MM.1S (cell line): Measurements from ENCODE around the gene VSTM2L.
"Not testable (repeated sequence)": the region's sequence is repeated elsewhere in the genome, so short reads cannot be mapped to it uniquely, and the experiment has no call there.

ENCODE experiments used
- DNase-seq: peaks from one replicate; pipeline ENCODE4 v3.0.0-alpha.2; 2015
- H2AFZ ChIP-seq: fragments of 300-600 bp; sonication (generic); 2 replicates; pipeline ENCODE4 v1.6.0; 2016; ENCODE audit warnings: antibody characterized with exemption, low read length
- H3F3A ChIP-seq: fragments of 300-600 bp; sonication (generic); 2 replicates; pipeline ENCODE4 v1.6.1; 2016; ENCODE audit warnings: mild to moderate bottlenecking, antibody characterized with exemption, low read length, moderate library complexity, mixed read lengths; ENCODE audit not compliant: insufficient read depth
- H3K27ac ChIP-seq: fragments of 300-600 bp; sonication (generic); 2 replicates; pipeline ENCODE4 v1.5.1; 2016; ENCODE audit warnings: mild to moderate bottlenecking, low read length
- H3K27me3 ChIP-seq: fragments of 300-600 bp; sonication (generic); replicated peaks from 2 replicates; pipeline ENCODE4 v1.6.0; 2016; ENCODE audit warnings: low read length; ENCODE audit not compliant: insufficient read depth
- H3K36me3 ChIP-seq: fragments of 300-600 bp; sonication (generic); replicated peaks from 2 replicates; pipeline ENCODE4 v1.6.1; 2016; ENCODE audit warnings: mild to moderate bottlenecking, low read length, mixed read lengths; ENCODE audit not compliant: insufficient read depth
- H3K4me1 ChIP-seq: fragments of 300-600 bp; sonication (generic); 2 replicates; pipeline ENCODE4 v1.6.1; 2016; ENCODE audit warnings: low read length, mixed read lengths
- H3K4me2 ChIP-seq: fragments of 300-600 bp; sonication (generic); 2 replicates; pipeline ENCODE4 v1.6.0; 2016; ENCODE audit warnings: low read depth, low read length
- H3K4me3 ChIP-seq: fragments of 300-600 bp; sonication (generic); 2 replicates; pipeline ENCODE4 v1.5.1; 2016; ENCODE audit warnings: low read length, mixed read lengths
- H3K79me2 ChIP-seq: fragments of 300-600 bp; sonication (generic); 2 replicates; pipeline ENCODE4 v1.6.1; 2016; ENCODE audit warnings: mixed run types, low read length, mixed read lengths
- H3K9ac ChIP-seq: fragments of 300-600 bp; sonication (generic); 2 replicates; pipeline ENCODE4 v1.6.1; 2016; ENCODE audit warnings: low read length, mixed read lengths
- H3K9me2 ChIP-seq: fragments of 300-600 bp; sonication (generic); replicated peaks from 2 replicates; pipeline ENCODE4 v1.6.1; 2016; ENCODE audit warnings: mild to moderate bottlenecking, low read length, mixed read lengths; ENCODE audit not compliant: insufficient read depth
- H3K9me3 ChIP-seq: fragments of 300-600 bp; sonication (generic); replicated peaks from 2 replicates; pipeline ENCODE4 v1.6.1; 2016; ENCODE audit warnings: mild to moderate bottlenecking, low read length, mixed read lengths; ENCODE audit not compliant: insufficient read depth
- H4K20me1 ChIP-seq: fragments of 300-600 bp; sonication (generic); 2 replicates; pipeline ENCODE4 v1.6.1; 2016; ENCODE audit warnings: mild to moderate bottlenecking, low read length, moderate library complexity, mixed read lengths; ENCODE audit not compliant: insufficient read depth
- CTCF ChIP-seq: fragments of 300-600 bp; sonication (generic); IDR thresholded peaks from 2 replicates; pipeline ENCODE4 v1.5.1; 2016; ENCODE audit warnings: antibody characterized with exemption, low read length, mixed read lengths
- EZH2 ChIP-seq: fragments of 300-600 bp; sonication (generic); optimal IDR thresholded peaks from 2 replicates; pipeline ENCODE3; 2017; ENCODE audit warnings: low read depth, mild to moderate bottlenecking, antibody characterized with exemption, low read length, mixed read lengths
- EZH2phosphoT487 ChIP-seq: fragments of 300-600 bp; sonication (generic); IDR thresholded peaks from 2 replicates; pipeline ENCODE4 v1.6.1; 2018; ENCODE audit warnings: antibody characterized with exemption, low read length

VSTM2L gene

GRCh38 chr20:37902504-37903313 is at the start of gene VSTM2L:
Gene VSTM2L (plus strand): TSS chr20:37903127. CDS start chr20:37903351, 224 bp downstream.
- TF ChIP-seq CTCF, result no peak
- TF ChIP-seq EZH2phosphoT487, result no peak
- no peak for TF ChIP-seq EZH2
- Histone ChIP-seq H3K27me3 (peaks cover 60% of the 10 kb centered on the region), H3K9ac (no peak within 1 kb of the TSS), H3K9me3 (no peaks in the 10 kb centered on the region), H3F3A (no peaks in the 10 kb centered on the region), H3K79me2 (no peaks in the 10 kb centered on the region), H3K36me3 (no peaks in the 10 kb centered on the region), H3K4me3 (no peak within 1 kb of the TSS), H4K20me1 (no peaks in the 10 kb centered on the region), H3K9me2 (no peaks in the 10 kb centered on the region), H3K4me1 (no peaks in the 10 kb centered on the region), H3K4me2 (no peak within 1 kb of the TSS), H2AFZ (no peak within 1 kb of the TSS), H3K27ac (no peak within 1 kb of the TSS)
- no peak for DNase-seq

- Histone ChIP-seq H3K36me3 (no peaks in the 10 kb centered on the region), H3K27ac (no peak overlapping the region), H3K4me2 (no peak overlapping the region), H3K79me2 (no peaks in the 10 kb centered on the region), H3K9ac (no peak overlapping the region), H3K9me2 (no peaks in the 10 kb centered on the region), H3K27me3 (no peaks in the 10 kb centered on the region), H3F3A (0 out of 2 replicates have a peak, but pooled peaks cover 2% of the 10 kb centered on the region), H2AFZ (no peak overlapping the region), H3K4me1 (peaks cover 9% of the 10 kb centered on the region), H4K20me1 (no peaks in the 10 kb centered on the region), H3K9me3 (no peaks in the 10 kb centered on the region), H3K4me3 (no peak overlapping the region)
- DNase-seq, result no peak
- TF ChIP-seq EZH2 (no peak), EZH2phosphoT487 (no peak)
These were observed 49.0 kb upstream of the VSTM2L start for GRCh38 chr20:37853823-37854375.

GRCh38 chr20:37856034-37856433 is 46.9 kb upstream of the VSTM2L start:
- H4K20me1 ChIP-seq, H3K9ac ChIP-seq, H3F3A ChIP-seq, H3K27ac ChIP-seq, H3K4me1 ChIP-seq, H2AFZ ChIP-seq, H3K79me2 ChIP-seq, H3K36me3 ChIP-seq, H3K27me3 ChIP-seq, H3K9me3 ChIP-seq, H3K4me2 ChIP-seq, H3K9me2 ChIP-seq, DNase-seq, H3K4me3 ChIP-seq: not testable (repeated sequence)

- Histone ChIP-seq H3K4me1 (peaks cover 9% of the 10 kb centered on the region), H3K27ac (no peak overlapping the region), H2AFZ (no peak overlapping the region), H3K27me3 (no peaks in the 10 kb centered on the region), H3K9me2 (no peaks in the 10 kb centered on the region), H3F3A (0 out of 2 replicates have a peak, but pooled peaks cover 2% of the 10 kb centered on the region), H3K36me3 (no peaks in the 10 kb centered on the region), H3K4me3 (no peak overlapping the region), H3K4me2 (no peak overlapping the region), H3K9me3 (no peaks in the 10 kb centered on the region), H4K20me1 (no peaks in the 10 kb centered on the region), H3K9ac (no peak overlapping the region), H3K79me2 (no peaks in the 10 kb centered on the region)
- no peak for DNase-seq
- TF ChIP-seq EZH2, result no peak
These were observed 45.8 kb upstream of the VSTM2L start for GRCh38 chr20:37856932-37857660.
